Right lung (tissue), 5 donors: ENCODE measurements around the gene SPEF2. TPM values are rescaled to one million over a fixed set of nuclear protein-coding genes. Genes with fewer than 3 reads are reported as not detected.
A peak's percentile ranks its signal among the peaks of the same experiment; 100 is the strongest.

Experiments
- DNase-seq, 2 donors: peaks; one replicate each; pipeline ENCODE4 v3.0.0-alpha.2; 2013
- polyA plus RNA-seq, 5 donors: library from polyadenylated mRNA; unstranded; fragments of 120-200 nt; gene quantifications; one replicate each; pipeline versions ENCODE4 v1.2.1 to v1.2.3, GENCODE V29; 2013; ENCODE audit warnings: inconsistent platforms in 1 of 5, low replicate concordance in 1 of 5; ENCODE audit not compliant: insufficient read length in 5 of 5, insufficient read depth in 1 of 5

The SPEF2 gene
- polyA plus RNA-seq, 5 donors, result 29.3 to 56.4 (median 52.8) TPM

- no peak for DNase-seq
These were observed 100.1 kb downstream of the SPEF2 start for GRCh38 chr5:35717718-35718117.

DNA sequence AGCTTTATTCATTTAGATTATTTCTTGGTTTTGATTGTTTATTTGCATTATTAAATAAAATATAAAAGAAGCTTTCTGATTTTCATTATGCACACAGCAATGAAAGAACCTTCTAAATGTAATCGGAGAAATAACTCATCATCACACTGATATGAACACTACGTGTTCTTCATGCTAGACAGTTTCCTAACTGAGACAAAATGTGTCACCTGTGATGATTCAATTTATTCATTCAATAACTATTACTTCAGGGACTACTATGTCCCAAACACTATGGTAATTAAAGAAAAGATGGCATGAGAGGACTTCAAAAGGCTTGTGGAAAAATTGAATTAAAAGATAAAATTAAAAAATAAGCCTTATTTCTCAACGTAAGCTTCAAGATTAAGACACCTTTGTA, 118.1 kb downstream of the SPEF2 start:
- no peak for DNase-seq

- DNase-seq, result no peak
These were observed 118.6 kb downstream of the SPEF2 start for GRCh38 chr5:35736280-35736679.

GRCh38 chr5:35741126-35741716, 123.6 kb downstream of the SPEF2 start:
- DNase-seq, result no peak

DNA sequence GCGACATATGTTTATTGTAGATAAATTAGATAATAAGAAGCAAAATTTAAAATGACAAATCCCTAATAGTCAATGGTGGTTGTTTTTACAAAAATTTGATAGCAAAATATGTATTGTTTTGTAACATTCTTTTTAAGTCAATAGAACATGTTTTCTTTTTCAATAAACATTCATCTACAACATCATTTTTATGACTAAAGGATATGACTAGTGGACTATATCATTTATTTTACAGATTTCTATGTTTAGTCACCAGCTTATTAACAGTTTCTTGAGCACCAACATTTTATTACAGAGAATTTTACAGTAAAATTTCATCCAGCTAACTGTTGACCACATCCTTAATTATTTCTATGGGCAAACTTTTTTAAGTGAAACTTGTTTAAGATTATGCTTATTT, 124.3 kb downstream of the SPEF2 start:
- no peak for DNase-seq

DNA sequence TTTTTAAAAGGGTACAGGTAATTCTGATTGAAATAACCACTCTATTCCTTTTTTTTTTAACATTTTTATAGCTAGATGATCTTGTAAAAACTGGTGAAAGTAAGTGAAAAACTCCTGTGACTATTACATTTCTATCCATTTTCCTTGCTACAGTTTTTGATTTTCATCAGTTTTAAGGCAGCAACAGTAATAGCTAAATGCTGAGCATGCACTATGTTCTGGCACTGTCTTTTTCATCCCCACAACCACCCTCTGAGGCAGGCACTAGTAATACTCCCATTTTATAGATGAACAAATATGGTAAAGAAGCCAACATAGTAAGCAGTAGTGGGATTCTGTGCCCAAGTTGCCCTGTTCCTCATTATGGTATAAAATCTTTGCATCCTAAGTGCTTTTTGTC, 126.0 kb downstream of the SPEF2 start:
- no peak for DNase-seq

- DNase-seq, result no peak
These were observed 127.5 kb downstream of the SPEF2 start for GRCh38 chr5:35745193-35745592.

DNA sequence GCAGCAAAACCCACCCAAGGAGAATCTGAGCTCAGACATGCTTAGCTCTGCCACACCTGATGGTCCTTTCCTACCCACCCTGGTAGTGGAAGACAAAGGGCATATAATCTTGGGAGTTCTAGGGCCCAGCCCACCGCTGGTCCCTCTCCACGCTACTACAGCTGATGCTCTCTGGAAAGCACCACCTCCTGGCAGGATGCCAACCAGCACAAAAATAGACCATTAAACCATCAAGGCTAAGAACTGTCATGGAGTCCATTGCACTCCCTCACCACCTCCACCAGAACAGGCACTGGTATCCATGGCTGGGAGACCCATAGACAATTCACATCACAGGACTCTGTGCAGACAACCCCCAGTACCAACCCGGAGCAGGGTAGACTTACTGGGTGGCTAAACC, 128.0 kb downstream of the SPEF2 start:
- no peak for DNase-seq

DNA sequence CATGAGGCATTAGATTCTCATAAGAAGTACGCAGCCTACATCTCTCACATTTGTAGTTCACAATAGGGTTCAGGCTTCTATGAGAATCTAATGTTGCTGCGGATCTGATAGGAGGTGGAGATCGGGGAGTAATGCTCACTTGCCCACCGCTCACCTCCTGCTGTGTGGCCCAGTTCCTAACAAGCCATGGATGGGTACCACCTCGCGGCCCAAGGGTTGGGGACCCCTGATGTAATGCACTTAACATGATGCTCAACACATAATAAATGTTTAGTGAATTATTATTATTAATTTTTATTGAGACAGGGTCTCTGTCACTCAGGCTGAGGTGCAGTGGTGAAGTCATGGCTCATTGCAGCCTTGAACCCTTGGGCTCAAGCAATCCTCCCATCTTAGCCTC, 134.3 kb downstream of the SPEF2 start:
- no peak for DNase-seq

DNA sequence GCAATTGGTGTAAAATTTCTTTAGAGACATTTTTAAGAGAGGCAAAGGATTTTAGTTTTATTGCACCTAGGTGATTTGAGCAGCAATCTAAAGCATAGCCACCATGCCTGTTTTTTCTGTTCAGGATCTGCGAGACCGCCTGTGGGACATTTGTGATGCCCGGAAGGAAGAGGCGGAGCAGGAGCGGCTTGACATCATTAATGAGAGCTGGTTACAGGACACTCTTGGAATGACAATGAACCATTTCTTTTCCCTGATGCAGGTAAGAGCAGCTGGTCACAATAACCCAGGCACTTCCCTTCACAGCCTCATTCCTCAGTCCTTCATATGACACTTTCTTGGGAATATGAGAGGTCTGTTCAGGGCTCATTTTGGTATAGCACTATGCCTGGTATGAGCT, 135.8 kb downstream of the SPEF2 start:
- DNase-seq, result no peak

DNA sequence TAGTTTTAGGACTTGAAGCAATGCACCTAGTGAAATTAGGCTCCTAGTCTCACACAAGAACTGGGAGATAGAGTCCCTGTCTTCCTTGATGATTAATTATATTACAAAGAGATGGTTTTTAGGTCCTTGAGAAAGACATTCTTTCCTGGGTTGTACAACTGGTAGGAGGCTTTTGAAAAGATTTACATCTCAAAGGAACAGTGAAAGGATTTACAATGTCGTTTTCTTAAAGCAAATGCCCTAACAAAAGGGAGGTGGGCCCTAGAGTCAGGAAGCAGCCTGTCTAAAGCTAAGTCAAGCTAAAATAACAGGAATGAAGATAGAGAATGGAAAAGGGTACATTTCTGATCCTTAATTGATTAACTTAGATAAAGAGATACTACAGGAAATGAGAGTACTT, 136.8 kb downstream of the SPEF2 start:
- no peak for DNase-seq

DNA sequence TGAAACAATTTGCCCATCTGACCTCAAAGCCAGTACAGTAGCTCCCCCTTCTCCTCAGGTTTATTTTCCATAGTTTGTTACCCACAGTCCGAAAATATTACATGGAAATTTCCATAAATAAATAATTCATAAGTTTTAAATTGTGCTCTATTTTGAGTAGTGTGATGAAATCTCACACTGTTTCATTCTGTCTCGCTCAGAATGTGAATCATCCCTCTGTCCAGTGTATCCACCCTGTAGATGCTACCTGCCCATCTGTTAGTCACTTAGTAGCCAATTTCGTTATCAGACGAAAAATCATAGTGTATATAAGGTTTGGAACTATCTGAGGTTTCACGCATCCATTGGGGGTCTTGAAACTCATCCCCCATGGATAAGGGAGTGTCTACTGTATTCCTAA, 138.3 kb downstream of the SPEF2 start:
- DNase-seq, result no peak

- DNase-seq, result no peak
These were observed 140.6 kb downstream of the SPEF2 start for GRCh38 chr5:35758151-35758724.

GRCh38 chr5:35761541-35761940, 143.9 kb downstream of the SPEF2 start:
- DNase-seq, result no peak

GRCh38 chr5:35762368-35762767, 144.7 kb downstream of the SPEF2 start:
- DNase-seq, result no peak

DNA sequence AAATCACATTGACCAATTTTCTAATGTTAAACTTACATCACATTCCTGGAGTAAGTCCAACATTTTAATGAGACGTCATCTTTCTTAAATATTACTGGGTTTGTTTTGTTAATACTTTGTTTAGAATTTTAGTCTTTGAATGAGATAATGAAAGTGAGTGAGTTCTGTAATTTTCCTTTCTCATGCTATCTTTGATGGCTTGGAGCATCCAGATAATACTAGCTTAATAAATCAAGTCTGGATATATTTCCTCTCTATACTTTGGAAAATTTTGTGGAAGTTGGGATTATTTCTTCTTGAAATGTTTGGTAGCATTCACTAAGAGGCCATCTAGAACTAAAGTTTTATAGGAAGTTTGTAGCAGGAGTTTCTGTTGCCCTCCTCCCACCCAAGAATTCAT, 148.3 kb downstream of the SPEF2 start:
- DNase-seq, result peak in 1 of 2 donors; percentile 7

- no peak for DNase-seq
These were observed 153.6 kb downstream of the SPEF2 start for GRCh38 chr5:35771300-35771699.

- DNase-seq, result no peak
These were observed 154.2 kb downstream of the SPEF2 start for GRCh38 chr5:35771839-35772238.

- DNase-seq, result no peak
These were observed 156.3 kb downstream of the SPEF2 start for GRCh38 chr5:35773967-35774366.

GRCh38 chr5:35776757-35777156, 159.1 kb downstream of the SPEF2 start:
- DNase-seq, result no peak

DNA sequence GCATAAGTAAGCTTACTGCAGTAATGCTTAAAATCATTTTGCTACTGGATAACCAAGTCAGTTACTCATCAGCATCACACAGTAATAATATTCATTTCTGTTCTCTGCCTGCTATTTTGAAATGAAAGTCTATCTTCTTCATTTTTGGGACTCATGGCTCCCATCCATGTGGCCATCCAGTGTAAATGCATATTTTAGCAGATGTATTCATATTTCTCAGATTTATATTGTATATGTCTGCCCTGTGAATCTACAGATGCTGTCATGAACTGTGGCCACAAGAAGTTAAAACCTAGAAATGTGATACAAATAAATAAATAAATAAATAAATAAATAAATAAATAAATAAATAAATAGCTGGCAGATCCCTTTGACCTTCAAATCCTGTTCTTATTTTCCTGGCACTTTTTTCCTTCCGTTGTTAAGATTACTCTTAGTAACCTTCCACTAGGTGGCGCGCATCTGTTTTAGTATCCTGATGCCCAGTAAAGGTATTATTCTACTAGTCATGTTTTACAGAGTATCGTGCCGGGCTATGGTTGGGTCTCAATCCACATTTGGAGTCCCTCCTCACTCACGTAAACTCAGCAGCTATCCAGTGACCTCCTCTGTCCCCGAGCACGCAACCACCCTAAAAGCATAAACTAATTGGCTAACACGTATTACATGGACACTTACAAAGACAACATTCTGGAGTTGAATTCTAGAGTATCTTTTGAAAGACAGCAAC, 159.9 kb downstream of the SPEF2 start:
- DNase-seq, result peak; percentile 28 to 47

GRCh38 chr5:35778259-35778769, 160.7 kb downstream of the SPEF2 start:
- no peak for DNase-seq

DNA sequence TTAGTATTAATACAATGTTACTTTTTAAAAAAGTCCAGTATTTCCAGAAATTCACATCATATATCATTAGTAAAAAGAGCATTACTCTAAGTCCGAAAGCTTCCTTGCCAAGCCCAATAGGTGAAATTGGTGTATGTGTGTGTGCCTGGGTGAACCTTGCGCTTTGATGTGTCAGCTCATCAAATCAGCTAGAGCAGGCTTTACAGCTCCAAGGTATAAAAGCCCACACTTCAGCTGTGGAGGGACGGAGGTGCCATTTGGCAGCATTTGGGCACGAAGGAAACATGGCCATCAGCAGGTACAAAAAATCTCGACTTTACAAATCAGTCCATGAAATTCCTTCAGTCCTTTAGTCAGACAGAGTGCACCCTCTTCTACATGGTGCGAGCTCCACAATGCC, 162.6 kb downstream of the SPEF2 start:
- no peak for DNase-seq
